GM23248 (cell line): ENCODE results near the gene CARD14.

Experiments
- EZH2 ChIP-seq: fragments of 200-600 bp; sonication (generic); IDR thresholded peaks from 2 replicates; pipeline ENCODE4 v1.6.1; 2018; ENCODE audit warnings: antibody characterized with exemption, mild to moderate bottlenecking; ENCODE audit not compliant: insufficient read depth, poor library complexity, severe bottlenecking
- EZH2phosphoT487 ChIP-seq: fragments of 200-600 bp; sonication (generic); IDR thresholded peaks from 2 replicates; pipeline ENCODE4 v1.6.1; 2018; ENCODE audit warnings: antibody characterized with exemption, moderate library complexity, mild to moderate bottlenecking, low read depth; ENCODE audit not compliant: insufficient read depth

GRCh38 chr17:80122026-80122575, 47.7 kb upstream of the CARD14 start:
- TF ChIP-seq EZH2 (no peak), EZH2phosphoT487 (no peak)
